HK-2 (cell line): ENCODE measurements around the gene C1orf53.

Source experiments
- DNase-seq: peaks from one replicate; pipeline ENCODE4 v3.0.0-alpha.2; 2018; ENCODE audit not compliant: unreplicated experiment

The C1orf53 gene

DNA sequence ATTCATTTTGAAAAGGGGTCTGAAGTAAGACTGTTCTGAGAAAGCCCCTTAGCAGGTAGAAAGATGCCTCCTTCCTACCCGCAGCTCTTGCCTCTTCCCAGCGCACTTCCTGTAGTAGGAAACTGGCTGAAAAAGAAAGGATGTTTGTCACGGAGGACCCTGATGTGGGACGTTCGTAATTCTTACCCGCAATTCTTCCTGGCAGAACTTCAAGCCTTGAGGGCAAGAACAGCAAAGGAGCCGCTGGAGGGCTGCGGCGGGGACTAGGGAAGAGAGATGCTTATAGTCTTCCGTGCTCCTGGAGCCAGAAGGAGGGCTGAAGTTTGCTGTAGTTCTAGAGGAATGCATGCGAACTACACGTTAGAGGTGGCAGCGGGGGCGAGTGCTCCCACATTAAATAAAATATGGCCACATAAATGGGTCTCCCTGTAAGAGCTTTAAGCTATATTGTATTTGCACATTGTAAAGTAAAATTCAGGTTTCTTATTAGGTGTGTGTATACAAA, 6.3 kb downstream of the C1orf53 start:
- DNase-seq = no peak

DNA sequence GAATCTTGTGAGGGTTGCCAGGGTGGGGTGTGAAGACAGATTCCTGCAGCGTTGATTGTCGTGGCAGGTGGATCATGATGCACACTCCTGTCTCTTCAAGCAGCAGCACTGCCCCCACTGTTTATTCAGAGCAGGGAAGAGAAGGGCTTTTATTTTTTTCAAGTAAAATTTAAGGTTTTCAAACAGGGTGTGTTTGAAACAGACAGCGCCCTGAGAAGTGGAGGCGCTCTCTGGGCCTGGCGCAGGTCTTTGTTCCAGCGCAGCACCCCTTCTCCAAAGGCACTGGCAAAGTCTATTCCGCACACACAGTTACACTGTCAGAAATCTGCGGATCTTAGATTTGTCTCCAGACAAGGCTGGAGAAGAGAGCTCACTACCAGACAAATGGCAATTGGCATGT, 7.0 kb downstream of the C1orf53 start:
- DNase-seq = no peak

DNA sequence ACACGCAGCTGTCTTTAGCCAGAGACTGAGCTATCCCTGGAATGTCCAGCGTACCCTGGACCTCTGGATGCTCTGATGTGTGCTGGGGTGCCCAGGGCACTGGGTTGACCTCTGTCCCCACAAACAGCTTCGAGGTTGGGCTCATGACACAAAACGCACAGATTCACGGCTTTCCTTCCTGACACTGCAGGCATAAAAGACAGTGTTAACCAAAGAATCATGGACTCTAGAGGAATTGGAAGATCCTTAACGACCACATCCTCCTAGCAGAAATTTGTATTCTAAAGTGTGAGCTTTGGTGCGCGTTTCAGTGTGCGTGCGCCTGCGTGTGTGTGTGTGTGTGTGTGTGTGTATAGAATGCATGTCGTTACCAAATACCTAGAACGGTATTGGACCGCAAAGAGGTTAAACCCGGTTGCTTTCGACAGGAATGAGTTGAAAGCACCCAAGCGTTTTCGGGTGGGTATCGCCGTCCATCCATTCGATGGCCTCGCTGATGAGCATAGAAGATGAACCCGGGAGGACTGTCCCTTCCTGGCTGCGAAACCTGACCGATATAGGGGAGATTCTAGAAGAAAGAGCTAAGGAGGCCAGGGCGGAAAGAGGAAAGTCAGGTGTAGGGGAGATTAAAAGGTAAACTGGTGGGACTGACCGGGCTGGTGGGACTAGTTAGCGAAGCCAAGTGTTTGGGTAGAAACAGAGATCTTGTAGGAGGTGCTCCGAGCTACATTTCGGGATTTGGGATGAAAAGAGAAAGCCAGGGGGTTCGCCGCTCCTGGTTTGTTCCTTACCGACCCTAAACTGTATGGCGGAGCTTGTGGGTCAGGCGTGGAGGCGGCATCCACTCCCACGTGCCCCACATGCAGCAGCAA, 7.9 kb downstream of the C1orf53 start:
- no peak for DNase-seq

DNA sequence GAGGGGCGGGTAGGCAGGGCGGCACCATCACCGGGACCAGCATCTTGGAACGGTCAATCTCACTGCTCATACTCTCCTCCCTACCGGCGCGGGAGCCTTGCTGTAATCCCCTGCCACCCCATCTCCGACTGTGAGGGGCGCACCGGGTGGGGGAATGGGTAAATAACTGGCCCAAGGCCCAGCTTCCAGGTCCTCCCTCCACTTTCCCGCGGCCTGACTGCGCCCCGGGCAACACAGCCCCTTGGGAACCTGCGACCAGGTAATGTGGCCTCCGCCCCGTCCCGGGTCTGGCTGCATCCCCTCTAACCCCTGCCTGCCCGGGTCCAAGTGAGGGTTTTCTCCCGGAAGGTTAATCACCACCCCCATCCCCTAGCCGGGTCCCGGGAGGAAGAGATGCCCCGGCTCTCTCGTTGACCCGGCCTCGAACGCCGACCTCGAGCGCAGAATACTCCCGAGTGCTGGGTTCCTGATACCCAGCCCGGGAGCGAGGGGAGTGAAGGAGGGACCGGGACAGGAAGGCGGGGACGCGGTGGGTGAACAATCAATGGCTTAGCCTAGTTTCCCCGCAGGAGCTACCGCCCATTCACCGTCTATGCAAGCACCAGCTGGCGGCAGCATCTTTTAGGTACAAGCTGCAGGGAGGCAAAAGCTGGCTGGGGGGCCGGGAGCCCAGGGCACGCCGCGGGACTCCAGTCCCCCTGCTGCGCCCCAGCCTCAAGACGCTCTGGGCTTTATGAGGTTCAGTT, 8.9 kb downstream of the C1orf53 start:
- no peak for DNase-seq

DNA sequence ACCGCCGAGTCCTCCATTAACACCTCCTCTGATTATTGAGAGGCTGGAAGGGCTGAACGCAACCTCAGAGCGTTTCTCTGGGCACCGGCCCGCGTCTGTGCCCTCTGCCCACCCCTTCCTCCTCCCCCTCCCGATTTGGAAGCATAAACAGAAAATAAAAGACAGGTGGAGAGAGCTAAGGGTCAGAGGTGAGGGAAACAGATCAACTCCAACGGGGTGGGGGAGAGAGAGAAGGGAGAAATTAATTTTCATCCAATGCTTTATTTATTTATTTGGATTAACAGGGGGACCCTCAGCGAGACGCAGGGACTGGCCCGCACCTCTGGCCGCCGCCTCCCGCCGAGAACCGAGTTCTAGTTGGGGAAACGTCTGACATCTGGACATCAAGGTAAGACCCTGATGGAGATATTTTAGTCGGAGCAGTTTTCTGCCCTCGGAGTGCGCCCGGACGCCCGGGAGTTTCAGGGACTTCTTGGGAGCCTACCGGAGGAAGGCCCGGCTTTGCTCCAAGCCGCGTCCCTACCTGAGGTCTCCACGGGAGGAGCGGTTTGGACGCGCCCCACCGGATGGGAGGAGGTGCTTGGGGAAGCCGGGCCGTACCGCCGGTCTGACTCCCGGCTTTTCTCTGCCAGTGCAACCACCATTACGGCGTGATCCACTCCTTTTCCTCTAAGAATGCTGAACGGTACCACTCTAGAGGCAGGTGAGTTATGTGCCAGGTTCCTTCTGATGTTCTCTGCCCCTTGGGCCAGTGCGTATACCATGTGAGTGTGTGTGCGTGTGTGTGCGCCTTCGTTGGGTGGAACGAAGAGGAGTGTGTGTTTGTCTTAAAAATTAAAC, 9.6 kb downstream of the C1orf53 start:
- peak; percentile 41 for DNase-seq

DNA sequence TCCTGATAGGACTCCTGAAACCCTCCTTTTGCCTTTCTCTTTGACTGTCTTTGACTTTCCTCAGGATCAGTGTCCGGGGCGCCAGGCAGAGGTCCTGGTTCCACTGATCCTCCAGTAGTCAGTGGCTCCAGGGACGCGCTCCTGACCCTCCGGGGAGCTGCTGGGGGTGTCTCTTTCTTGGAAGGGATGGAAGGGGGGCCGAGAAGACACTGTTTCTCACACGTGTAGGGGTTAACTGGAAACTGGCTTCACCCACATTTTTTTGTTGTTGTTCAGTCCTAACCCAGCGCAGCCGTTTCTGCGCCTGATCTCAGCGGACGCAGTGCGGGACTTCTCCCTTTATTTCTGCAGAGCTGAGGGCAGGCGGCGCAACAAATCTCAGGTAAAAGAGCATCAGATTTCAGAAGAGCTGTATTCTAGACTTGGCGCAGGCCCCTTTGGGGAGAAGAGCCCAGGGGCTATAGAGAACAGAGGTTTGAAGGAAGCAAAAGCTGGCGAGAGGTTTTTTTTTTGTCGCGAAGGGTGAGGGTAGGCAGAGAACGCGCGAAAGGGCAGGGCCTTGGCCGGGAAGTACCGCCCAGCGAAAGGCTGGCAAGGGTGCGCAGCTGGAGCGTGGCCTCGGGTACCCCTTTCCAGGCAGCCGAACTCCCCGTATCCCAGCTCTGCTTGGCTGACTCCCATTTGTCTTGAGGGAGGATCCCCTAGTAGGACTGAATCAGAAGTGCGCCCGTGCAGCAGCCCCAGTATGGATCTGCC, 10.5 kb downstream of the C1orf53 start:
- DNase-seq = no peak

DNA sequence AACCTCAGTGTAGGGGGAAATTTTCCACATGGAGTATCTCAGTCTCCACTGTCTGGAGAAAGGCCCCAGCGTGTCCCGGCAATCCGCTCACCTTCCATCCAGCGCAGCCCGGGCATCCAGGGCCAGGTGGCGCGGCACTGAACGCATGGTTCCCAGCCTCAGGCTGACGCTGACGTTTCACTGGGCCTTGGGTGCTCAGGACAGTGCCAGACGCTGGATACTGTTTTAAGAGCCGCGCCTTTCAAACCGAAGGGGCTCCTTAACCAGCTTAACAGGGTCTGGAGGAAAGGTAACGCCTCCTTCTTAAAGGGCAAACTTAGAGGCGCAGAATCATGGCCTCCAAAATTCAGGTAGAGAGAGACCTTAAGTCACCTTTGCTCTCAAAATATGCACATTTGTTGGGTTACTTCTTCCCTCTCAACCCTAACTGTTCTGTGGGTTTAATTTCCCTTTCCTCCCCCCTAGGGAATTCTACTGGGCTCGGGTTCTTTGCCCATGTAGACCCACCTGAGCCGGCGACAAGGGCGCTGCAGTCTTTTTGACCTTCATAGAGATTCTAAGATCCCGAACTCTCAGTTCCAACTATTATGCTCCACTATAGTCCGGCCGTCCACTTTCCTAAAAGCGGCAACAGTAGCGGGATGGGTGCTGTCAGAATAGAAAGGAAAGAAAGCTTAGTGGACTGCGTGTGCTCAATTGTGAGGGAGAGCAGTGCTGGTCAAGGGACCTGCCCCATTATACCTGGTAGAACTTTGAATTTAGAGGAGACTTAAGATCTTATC, 11.3 kb downstream of the C1orf53 start:
- no peak for DNase-seq

DNA sequence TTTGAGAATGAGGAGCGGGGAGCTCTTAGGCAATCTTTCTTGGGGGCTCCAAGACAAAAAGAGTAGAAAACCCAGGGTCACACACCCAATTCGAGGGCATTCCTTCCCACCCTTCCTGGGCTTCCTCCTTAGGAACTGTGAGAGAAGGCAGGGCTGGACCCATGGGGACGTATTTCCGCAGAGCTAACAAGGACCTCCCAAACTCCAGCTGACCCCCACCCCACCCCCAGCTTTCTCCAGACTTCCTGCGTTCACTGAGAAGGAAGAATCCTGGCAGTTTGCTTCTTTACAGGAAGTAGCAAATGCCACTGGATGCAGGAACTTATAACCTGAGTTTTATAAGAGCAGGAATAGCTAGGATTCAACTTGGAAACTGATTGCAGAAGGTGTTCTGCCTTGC, 12.1 kb downstream of the C1orf53 start:
- no peak for DNase-seq

DNA sequence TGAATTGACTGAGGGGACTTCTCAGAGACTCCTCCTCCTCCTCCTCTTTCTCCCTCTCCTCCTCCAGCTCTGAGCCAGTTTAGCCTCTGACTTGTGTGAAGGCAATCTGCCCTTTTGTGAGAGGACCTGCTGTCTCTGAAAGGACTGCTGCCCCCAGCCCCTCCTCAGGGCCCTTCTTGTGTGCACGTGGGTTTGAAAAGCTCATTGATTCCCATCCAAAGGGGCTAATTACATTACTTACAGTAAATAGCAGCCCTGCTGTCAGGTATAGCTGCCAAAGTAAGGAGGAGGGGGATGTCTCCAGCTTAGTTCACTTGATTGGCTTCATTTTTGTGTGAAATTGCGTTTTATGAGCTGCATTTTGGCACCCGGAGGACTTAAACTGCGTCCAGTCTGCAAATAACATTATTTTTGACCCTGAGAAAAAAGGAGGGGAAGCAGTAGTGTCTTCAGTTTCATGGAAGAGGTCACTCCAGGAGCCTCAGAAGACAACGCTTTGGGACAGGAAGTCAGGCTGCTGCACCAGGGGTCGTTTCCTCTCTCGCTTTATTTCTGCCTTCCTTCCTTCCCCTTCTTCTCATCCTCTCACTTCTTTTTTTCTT, 12.9 kb downstream of the C1orf53 start:
- DNase-seq = no peak

DNA sequence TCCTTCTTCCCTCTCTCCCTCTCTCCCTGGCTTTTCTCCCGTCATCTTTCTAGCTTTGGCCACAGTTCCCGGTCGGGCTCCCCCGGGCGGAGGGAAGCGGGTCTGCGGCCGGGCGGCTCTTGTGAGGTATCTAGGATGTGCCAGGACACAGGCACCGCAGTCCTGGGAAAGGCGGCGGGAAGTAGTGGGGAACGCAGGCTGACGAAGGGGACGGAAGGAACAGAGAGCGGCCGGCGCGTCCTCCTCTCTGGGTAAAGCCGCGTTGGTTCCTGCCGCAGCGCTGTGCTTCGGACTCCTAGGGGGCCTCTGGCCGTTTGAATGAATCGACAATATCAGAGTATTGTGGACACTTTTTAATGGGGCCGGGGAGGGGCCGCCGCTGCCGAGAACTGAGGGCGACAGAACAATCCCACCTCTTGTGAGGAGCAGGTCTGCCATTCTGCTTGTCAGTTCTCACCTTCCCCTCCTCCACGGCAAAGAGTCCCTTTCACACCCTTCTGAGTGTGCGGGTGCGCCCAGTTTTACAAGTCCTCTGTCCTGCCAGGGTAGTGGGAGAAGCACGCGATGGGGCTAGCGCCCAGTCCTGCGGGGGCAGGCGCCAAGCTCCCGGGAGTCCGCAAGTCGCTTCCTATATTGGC, 13.6 kb downstream of the C1orf53 start:
- peak; percentile 79 for DNase-seq

DNA sequence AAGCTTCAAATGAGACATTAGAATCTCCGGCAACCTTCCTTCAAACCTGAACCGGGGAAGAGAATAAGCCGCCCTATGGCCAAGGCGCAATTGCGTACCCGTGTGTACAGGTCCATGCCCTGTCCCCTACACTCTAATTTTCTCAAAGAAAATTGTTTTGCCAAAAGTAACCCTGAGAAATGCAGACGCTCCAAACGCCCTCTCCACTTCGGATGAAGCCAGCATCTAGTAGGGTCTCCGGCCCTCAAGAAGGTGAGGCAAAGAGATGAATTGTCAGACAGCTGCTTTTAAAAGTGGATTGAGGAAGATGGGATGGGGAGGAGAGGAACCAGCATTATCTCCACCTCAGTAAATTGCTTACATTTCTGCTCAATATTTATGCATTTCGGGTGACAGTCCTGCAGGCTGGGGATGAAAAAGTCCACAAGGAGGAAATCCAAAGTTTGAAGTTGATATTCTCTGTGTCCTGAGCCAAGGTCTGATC, 14.1 kb downstream of the C1orf53 start:
- DNase-seq = no peak

DNA sequence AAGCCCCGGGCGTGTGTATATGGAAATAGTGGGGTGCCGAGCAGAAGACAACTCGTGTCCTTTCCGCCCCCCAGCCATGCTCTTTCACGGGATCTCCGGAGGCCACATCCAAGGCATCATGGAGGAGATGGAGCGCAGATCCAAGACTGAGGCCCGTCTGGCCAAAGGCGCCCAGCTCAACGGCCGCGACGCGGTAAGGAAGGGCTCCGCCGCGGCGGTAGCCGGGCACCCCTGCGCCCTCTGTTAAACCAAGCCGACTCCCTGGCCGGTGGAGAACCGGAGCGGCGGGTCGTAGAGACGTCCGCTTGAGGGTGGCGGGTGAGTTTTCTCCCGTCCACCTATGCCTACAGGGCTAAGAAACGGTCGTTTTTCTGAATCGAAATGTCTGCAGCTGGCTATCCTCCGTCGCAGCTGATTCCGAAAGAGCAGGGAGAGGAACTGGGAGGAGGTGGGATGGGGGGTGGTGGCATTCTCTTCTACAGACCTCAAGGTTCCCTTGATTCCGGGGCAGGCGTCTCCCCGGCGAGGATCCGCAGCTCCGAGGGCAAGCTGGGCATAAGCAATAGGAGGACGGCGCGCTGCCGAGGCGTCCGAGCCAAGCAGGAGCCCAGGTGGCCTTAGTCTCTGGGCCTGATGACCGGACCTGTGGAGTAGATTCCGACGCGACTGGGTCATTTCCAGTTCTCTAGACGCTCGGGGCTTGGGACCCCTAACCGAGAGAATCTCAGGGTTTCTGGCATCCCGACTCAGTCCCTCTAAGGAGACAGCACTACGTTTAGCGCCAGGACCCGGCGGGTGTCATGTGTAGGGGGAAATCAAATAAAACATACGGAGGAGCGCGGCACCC, 15.6 kb downstream of the C1orf53 start:
- no peak for DNase-seq

DNA sequence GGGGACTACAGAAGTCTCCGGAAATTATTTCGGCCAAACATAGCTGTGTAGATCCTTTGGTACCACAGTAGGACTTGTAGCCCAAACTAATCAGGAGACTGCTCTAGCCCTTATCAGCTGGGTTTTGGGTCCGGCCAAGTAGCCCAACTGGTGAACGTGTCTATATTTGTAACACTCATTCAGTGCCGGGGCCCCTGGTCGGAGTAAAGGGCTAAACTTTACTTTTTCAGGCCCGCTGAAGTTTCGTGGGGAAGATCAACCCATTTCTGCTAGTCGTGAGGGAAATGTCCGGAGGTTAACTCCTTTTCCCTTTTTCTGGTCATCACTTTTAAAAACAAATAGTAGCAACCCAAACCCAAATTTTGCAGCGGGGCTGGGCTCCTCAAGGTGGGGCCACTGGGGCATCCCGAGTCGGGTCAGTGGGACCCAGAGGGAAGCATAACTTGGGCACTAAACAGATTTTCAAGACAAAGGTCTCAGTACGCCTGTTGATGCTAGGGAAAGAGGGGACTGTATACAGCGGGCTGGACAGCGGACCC, 16.4 kb downstream of the C1orf53 start:
- DNase-seq = no peak

DNA sequence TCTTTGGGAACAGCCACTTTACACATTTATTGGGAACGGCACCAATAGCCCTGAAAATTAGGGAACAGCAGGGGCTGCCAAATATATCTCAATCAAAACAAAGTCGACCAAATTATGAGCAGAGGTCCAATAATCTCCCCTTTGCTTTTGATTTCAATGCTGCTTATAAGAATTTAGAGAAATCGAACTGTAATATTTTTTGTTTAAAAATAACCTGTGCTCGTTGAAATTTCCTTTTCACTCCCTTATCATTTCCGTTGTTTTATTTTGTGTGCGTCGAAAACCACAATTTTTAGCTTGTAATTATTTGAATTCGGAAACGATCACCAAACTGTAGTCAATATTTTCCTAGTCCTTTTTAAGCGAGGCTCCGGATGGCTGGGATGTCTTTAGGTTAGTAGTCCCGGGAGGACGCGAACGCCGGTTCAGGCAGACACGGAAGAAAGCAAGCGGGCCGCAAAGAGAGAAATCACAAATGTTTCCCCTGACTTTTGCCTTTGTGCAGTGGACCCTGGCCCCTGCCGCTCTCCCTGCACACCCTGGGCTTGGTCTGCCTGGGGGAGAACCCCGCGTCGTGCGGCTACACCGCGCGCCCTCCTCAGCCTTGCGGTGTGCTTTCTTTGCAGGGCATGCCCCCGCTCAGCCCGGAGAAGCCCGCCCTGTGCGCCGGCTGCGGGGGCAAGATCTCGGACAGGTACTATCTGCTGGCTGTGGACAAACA, 17.1 kb downstream of the C1orf53 start:
- DNase-seq = no peak

DNA sequence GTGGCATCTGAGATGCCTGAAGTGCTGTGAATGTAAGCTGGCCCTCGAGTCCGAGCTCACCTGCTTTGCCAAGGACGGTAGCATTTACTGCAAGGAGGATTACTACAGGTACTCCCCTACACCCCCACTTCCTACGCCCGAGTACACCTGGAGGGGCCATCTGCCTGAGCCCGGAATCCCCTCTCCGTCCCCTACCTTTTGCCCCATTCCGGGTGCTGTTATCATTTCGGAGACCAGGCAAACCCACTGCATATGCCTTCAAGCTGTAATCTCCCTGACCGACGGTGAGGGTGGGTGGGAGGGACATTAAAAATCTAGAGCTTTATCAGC, 17.6 kb downstream of the C1orf53 start:
- DNase-seq = no peak

DNA sequence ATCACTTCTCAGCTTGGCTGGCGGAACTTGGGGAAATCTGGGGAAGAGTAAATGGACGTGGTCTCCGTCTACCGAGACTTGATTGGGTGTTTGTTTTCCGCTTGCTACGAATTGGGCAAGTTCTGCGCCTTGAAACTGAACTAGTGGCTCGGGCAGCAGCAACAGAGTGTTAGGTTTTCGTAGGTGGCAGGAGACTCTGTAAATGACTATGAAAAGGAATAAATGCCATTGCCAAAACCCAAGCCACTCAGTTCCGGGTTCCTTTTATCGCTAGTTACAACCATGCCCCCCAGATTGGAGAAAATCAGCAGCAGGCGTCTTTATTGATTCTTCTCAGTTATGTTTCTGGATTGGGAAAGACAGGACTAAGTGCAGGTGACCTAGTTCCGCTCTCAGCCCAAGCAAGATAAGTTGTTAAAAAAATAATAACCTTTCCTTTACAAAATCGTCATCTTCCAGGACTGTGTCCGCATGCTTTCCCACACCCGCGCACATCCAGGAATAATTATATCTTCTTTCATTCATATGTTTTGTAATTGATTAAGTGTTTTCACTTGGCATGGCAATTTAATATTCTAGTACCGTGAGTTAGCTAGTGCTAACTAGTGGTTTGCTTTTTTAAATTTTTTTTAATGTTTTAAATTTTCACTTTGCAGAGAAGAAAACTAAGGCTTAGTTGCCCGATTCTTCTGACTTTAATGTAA, 18.1 kb downstream of the C1orf53 start:
- no peak for DNase-seq
